Adrenal gland (tissue), 12 donors: ENCODE measurements around the gene FBXW7. TPM values are rescaled to one million over a fixed set of nuclear protein-coding genes. Genes with fewer than 3 reads are reported as not detected.

Experiments used
- DNase-seq, 7 donors: peaks; one replicate each; pipeline ENCODE4 v3.0.0-alpha.2; 2019 to 2020
- H3K27ac ChIP-seq, 5 donors: fragments of 200-600 bp; sonication (generic) in 4 of 5; 1 replicate in 3 of 5; 2 replicates in 2 of 5; pipeline versions ENCODE4 v1.5.1 to v1.8.0; 2016 to 2020; ENCODE audit warnings: mild to moderate bottlenecking in 1 of 5
- H3K27me3 ChIP-seq: fragments of 200-600 bp; 2 replicates; pipeline ENCODE4 v1.8.0; 2021
- H3K36me3 ChIP-seq, 2 donors: fragments of 200-600 bp; replicated peaks in 1 of 2; 1 replicate in 1 of 2; 2 replicates in 1 of 2; pipeline versions ENCODE4 v1.5.1 to v1.8.0; 2018 to 2022
- H3K4me1 ChIP-seq, 2 donors: fragments of 200-600 bp; replicated peaks in 1 of 2; 1 replicate in 1 of 2; 2 replicates in 1 of 2; pipeline versions ENCODE4 v1.5.1 to v1.8.0; 2018 to 2021
- H3K4me3 ChIP-seq, 4 donors: fragments of 200-600 bp; sonication (generic) in 3 of 4; one replicate each; pipeline ENCODE4 v1.5.1; 2016 to 2018
- H3K9me3 ChIP-seq, 3 donors: fragments of 200-600 bp; sonication (generic) in 1 of 3; replicated peaks in 1 of 3; 1 replicate in 2 of 3; 2 replicates in 1 of 3; pipeline versions ENCODE4 v1.5.1 to v1.8.0; 2016 to 2021
- CTCF ChIP-seq, 6 experiments: fragments of 450-650 bp in 4 of 6; fragments of 200-600 bp in 2 of 6; sonication (generic) in 1 of 6; IDR thresholded peaks; 1 replicate in 5 of 6; 2 replicates in 1 of 6; pipeline versions ENCODE4 v1.5.1 to v1.8.0; 2016 to 2021; ENCODE audit warnings: antibody characterized with exemption in 6 of 6, mild to moderate bottlenecking in 2 of 6, moderate library complexity in 1 of 6
- POLR2A ChIP-seq, 2 donors: fragments of 450-650 bp; IDR thresholded peaks; one replicate each; pipeline ENCODE4 v1.6.1; 2017; ENCODE audit warnings: antibody characterized with exemption in 2 of 2, mild to moderate bottlenecking in 2 of 2, moderate library complexity in 1 of 2
- WGBS, 4 donors: extraction: QIAGEN DNeasy Blood & Tissue Kit in 2 of 4; methylation state at CpG; one replicate each; pipeline versions ENCODE4 v1.1.5 to v1.1.7; 2013 to 2017; 5-methylcytosine and 5-hydroxymethylcytosine counted together
- intact Hi-C, 2 donors: fragments of 100-400 bp; cut with DNase I; formaldehyde crosslinking; loops; one replicate each; pipeline versions ENCODE4 v1.14.1 to v1.15.0; 2022 to 2023
- polyA plus RNA-seq, 3 donors: library from polyadenylated mRNA; stranded (reverse); fragments of 200-250 nt in 2 of 3; fragments of 350-450 nt in 1 of 3; fragmentation: Illumina TruSeq in 1 of 3; extraction: RNeasy Lipid Tissue Mini Kit (QIAGEN cat#74804) in 1 of 3; gene quantifications; one replicate each; pipeline ENCODE4 v1.2.3, GENCODE V29; 2013 to 2014
- total RNA-seq, 9 donors: library from RNA; depleted of rRNA in 4 of 9; stranded (reverse); fragments of >200 nt in 4 of 9; fragments of 120-200 nt in 1 of 9; fragmentation: NEBNext Ultra II Directional in 1 of 9; extraction: Animal tissue kit (Norgen Biotek cat#: 25700) in 1 of 9; gene quantifications; one replicate each; pipeline versions ENCODE4 v1.1.0 to v1.2.4, GENCODE V29; 2013 to 2023
- donor health status: healthy with polysubstance abuse.
- donor health status: Bipolar disorder and iron deficiency.
- donor health status: DM: yes; HTN: yes; CAD: no.
- donor health status: DM: no; HTN: no; CAD: no.
- donor health status: DM: no; HTN: no; CAD: no.
- donor health status: DM: yes; HTN: yes; CAD: no.

FBXW7 gene
- total and polyA plus RNA-seq, 12 donors: 17.6 to 55.5 (median 30.9) TPM

GRCh38 chr4:152573861-152574260 lies 38.0 kb upstream of the FBXW7 start:
- H3K4me3 ChIP-seq: no peak overlapping the region
- no peaks in the 10 kb centered on the region for H3K27me3 ChIP-seq
- intact Hi-C loops: no loop called here
- H3K27ac ChIP-seq: no peak overlapping the region
- TF ChIP-seq POLR2A (IDR thresholded peaks at IDR 0.05) (no peak), CTCF (IDR thresholded peaks at IDR 0.05) (no peak)
- no peaks in the 10 kb centered on the region for H3K9me3 ChIP-seq
- DNase-seq: no peak
- WGBS, 4 donors: 69 to 86% (median 83%) methylated on average over 2 of the region's 2 CpGs
- no peaks in the 10 kb centered on the region for H3K4me1 ChIP-seq
- H3K36me3 ChIP-seq: no peaks in the 10 kb centered on the region

- intact Hi-C loops: no loop called here
- peak in 4 of 7 donors; percentile 25 to 60 (median 26) for DNase-seq
- peak overlapping the region in 1 of 5 donors; percentile 25 for H3K27ac ChIP-seq
- peak overlapping the region in 1 of 4 donors; percentile 26 for H3K4me3 ChIP-seq
- no peaks in the 10 kb centered on the region for H3K9me3 ChIP-seq
- TF ChIP-seq CTCF (IDR thresholded peaks at IDR 0.05) (no peak), POLR2A (IDR thresholded peaks at IDR 0.05) (no peak)
- no peaks in the 10 kb centered on the region for H3K36me3 ChIP-seq
- no peaks in the 10 kb centered on the region for H3K4me1 ChIP-seq
- 47 to 53% (median 49%) methylated on average over 9 of the region's 9 CpGs for WGBS, 4 donors
- no peaks in the 10 kb centered on the region for H3K27me3 ChIP-seq
These were observed 36.7 kb upstream of the FBXW7 start for GRCh38 chr4:152572417-152573086.

GRCh38 chr4:152571770-152572169 lies 35.9 kb upstream of the FBXW7 start:
- Histone ChIP-seq H3K4me1 (no peaks in the 10 kb centered on the region), H3K27ac (no peak overlapping the region), H3K9me3 (no peaks in the 10 kb centered on the region), H3K4me3 (no peak overlapping the region), H3K36me3 (no peaks in the 10 kb centered on the region), H3K27me3 (no peaks in the 10 kb centered on the region)
- WGBS, 4 donors: 94 to 98% (median 97%) methylated on average over 1 of the region's 1 CpG
- no peak for TF ChIP-seq CTCF (IDR thresholded peaks at IDR 0.05)
- DNase-seq: no peak
- intact Hi-C loops: no loop called here

- intact Hi-C loops: no loop called here
- Histone ChIP-seq H3K27ac (no peak overlapping the region), H3K4me1 (no peaks in the 10 kb centered on the region), H3K9me3 (no peaks in the 10 kb centered on the region), H3K27me3 (no peaks in the 10 kb centered on the region), H3K4me3 (no peak overlapping the region), H3K36me3 (no peaks in the 10 kb centered on the region)
- 67 to 79% (median 73%) methylated on average over 1 of the region's 1 CpG for WGBS, 4 donors
- no peak for DNase-seq
- TF ChIP-seq CTCF (IDR thresholded peaks at IDR 0.05): no peak
- no peak for TF ChIP-seq POLR2A (IDR thresholded peaks at IDR 0.05)
These were observed 35.4 kb upstream of the FBXW7 start for GRCh38 chr4:152571296-152571695.
